Aorta (tissue), 5 donors: Measurements from ENCODE around the gene GBE1. TPM values are rescaled to one million over a fixed set of nuclear protein-coding genes. Genes with fewer than 3 reads are reported as not detected.

Source experiments
- ATAC-seq: fragments of 200-7000 bp; cut with Tn5 transposase; one replicate; pipeline ENCODE4 v1.9.1; 2022; ENCODE audit warnings: moderate library complexity; ENCODE audit not compliant: low FRiP score
- DNase-seq, 2 donors: peaks; one replicate each; pipeline ENCODE4 v3.0.0-alpha.2; 2020
- H3K27ac ChIP-seq, 2 donors: one replicate each; pipeline ENCODE4 v1.5.1; 2013; ENCODE audit warnings: low read length in 2 of 2, mild to moderate bottlenecking in 2 of 2, moderate library complexity in 2 of 2, control low read depth in 1 of 2, inconsistent platforms in 1 of 2, low read depth in 1 of 2
- H3K27me3 ChIP-seq, 2 donors: one replicate each; pipeline ENCODE4 v1.6.1; 2013; ENCODE audit warnings: control low read depth in 1 of 2, low read length in 1 of 2, mild to moderate bottlenecking in 1 of 2, moderate library complexity in 1 of 2; ENCODE audit not compliant: insufficient read depth in 2 of 2, control insufficient read depth in 1 of 2
- H3K36me3 ChIP-seq, 2 donors: one replicate each; pipeline ENCODE4 v1.6.1; 2013; ENCODE audit warnings: control low read depth in 1 of 2, low read length in 1 of 2, mild to moderate bottlenecking in 1 of 2; ENCODE audit not compliant: insufficient read depth in 2 of 2, control insufficient read depth in 1 of 2
- H3K4me1 ChIP-seq, 2 donors: one replicate each; pipeline ENCODE4 v1.6.1; 2013; ENCODE audit warnings: low read length in 2 of 2, control low read depth in 1 of 2, mild to moderate bottlenecking in 1 of 2, moderate library complexity in 1 of 2; ENCODE audit not compliant: insufficient read depth in 2 of 2, control insufficient read depth in 1 of 2
- H3K4me3 ChIP-seq, 2 donors: one replicate each; pipeline ENCODE4 v1.5.1; 2013; ENCODE audit warnings: low read length in 2 of 2, control low read depth in 1 of 2, mild to moderate bottlenecking in 1 of 2
- H3K9me3 ChIP-seq: one replicate; pipeline ENCODE4 v1.6.1; 2013; ENCODE audit warnings: mild to moderate bottlenecking, low read length; ENCODE audit not compliant: control insufficient read depth
- WGBS, 2 donors: extraction: QIAGEN DNeasy Blood & Tissue Kit; methylation state at CpG; one replicate each; pipeline ENCODE4 v1.1.7; 2013; 5-methylcytosine and 5-hydroxymethylcytosine counted together
- intact Hi-C, 2 donors: fragments of 100-400 bp; cut with DNase I; formaldehyde crosslinking; loops; one replicate each; pipeline versions ENCODE4 v1.14.2 to v1.15.0; 2022
- long read RNA-seq, 2 donors: library from polyadenylated mRNA; unstranded; transcript quantifications; one replicate each; pipeline ENCODE4 v2.0.0, GENCODE V29; 2020 to 2021
- polyA plus RNA-seq, 2 donors: library from polyadenylated mRNA; stranded (reverse); fragments of 200-250 nt; gene quantifications; one replicate each; pipeline ENCODE4 v1.2.3, GENCODE V29; 2013
- total RNA-seq, 2 donors: library from RNA; stranded (reverse); fragmentation: NEBNext Ultra II Directional; extraction: Animal tissue kit (Norgen Biotek cat#: 25700); gene quantifications; one replicate each; pipeline ENCODE4 v1.2.1, GENCODE V29; 2021
- donor health status: healthy with polysubstance abuse.
- donor health status: Bipolar disorder and iron deficiency.
- donor health status: DM: no; HTN: no; CAD: no.
- donor health status: DM: no; HTN: no; CAD: no.
- donor health status: DM: yes; HTN: yes; CAD: no.

GBE1 gene
- total RNA-seq = 100 to 1,000 TPM in 1 of 2 donors, 10 to 100 TPM in 1; 64.0 to 103 TPM
- 10 to 100 TPM; 29.3 to 52.0 TPM for polyA plus RNA-seq
- long read RNA-seq, donor 1, transcript GBE1-201 (16 exons, 3,461 nt) = major isoform, 179 of 252 reads
- long read RNA-seq, donor 1, partial matches to known transcripts = 50 of 252 reads
- long read RNA-seq, donor 1, other reads (novel, unspliced or antisense) = 23 of 252 reads
- long read RNA-seq, donor 2, transcript GBE1-201 (16 exons, 3,461 nt) = major isoform, 63 of 89 reads
- long read RNA-seq, donor 2, partial matches to known transcripts = 6 of 89 reads
- long read RNA-seq, donor 2, other reads (novel, unspliced or antisense) = 19 of 89 reads

DNA sequence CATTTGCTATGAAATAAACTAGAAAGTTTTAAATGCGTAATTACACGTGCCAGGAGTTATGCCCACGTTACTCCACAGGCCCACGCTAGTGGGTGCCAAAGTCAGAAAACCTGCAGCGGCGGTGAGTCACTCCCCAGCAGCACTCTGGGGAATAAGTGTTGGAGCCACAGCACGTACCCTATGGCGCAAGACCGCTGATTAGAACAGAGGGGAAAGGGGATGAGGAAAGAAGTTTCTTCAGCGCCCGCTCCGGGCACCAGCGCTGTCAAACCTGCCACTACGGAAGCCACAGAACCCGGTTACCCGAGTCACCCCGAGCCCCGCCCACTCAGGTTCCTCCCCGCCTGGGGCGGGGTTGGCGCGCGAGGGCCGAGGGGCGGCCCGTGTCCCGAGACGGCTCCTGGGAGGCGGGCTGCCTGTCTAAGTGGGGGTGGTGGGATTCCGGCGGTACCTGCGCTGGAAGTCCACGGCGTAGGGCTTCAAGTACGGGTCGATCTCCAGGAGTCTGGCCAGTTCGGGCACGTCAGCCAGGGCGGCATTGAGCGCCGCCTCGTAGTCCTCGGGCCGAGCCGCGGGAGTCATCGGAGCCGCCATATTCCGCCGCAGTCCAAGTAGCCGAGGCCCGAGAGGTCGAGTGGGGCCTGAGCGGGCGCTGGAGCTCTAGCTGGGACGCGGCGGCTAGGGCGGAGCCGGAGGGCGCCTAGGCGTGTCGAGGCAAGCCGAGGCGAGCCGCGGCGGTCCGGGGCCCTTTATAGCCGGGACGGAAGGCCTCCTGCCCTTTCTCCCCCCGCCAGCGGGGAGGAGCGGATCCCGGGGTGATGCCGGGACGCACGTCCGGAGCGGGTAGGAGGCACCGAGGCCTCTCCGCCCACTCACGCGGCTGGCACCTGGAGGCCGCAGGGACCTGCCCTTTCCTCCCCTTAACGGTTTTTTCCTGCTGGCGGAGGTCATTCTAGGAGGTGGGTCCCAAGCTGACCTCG, at the start of gene GBE1:
TSS of gene GBE1 (minus strand) at position 722 of the 980 bp plus-strand sequence. CDS start at position 594, 128 bp downstream.
- intact Hi-C loops = loop anchor here in 1 of 2 donors (2.0 to 10.0 kb wide), 2 partner anchors 18 to 96 kb away; no protein-coding TSS in a partner anchor
- DNase-seq = peak; percentile 96
- peaks cover 4 to 6% of the 10 kb centered on the region in 2 donors for H3K4me1 ChIP-seq
- no peaks in the 10 kb centered on the region for H3K27me3 ChIP-seq
- ATAC-seq = peak; percentile 97
- no peaks in the 10 kb centered on the region for H3K36me3 ChIP-seq
- no peaks in the 10 kb centered on the region for H3K9me3 ChIP-seq
- H3K27ac ChIP-seq = peak within 1 kb of the TSS; percentile 80 to 98
- 0% methylated on average over 59 to 88 of the region's 88 CpGs for WGBS, 2 donors
- H3K4me3 ChIP-seq = peak within 1 kb of the TSS; percentile 76 to 89

DNA sequence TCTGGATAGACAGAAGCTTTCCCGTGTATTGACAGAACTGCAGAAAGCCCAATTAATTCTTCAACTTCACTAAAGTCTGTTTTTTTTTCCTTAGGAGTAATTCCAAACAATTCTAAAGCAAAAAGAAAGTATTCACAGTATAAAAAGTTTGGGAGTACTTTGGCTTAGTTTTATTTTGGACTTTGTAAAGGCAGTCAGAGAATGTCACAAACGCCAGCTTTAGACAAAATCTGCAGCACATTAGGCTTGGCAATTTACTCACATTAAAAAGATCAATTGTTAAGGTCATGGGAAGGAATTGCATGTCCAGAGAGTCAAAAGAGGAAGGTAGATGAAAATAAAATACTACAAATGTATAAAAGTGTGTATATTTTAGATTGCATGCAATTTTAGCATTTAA, 47.5 kb upstream of the GBE1 start:
- no peak for ATAC-seq
- H3K4me1 ChIP-seq = no peaks in the 10 kb centered on the region
- DNase-seq = no peak
- H3K36me3 ChIP-seq = no peaks in the 10 kb centered on the region
- H3K9me3 ChIP-seq = no peaks in the 10 kb centered on the region
- intact Hi-C loops = no loop called here
- 4 to 12% methylated on average over 2 of the region's 2 CpGs for WGBS, 2 donors
- H3K27ac ChIP-seq = no peak overlapping the region
- no peak overlapping the region for H3K4me3 ChIP-seq
- no peaks in the 10 kb centered on the region for H3K27me3 ChIP-seq

- ATAC-seq = no peak
- WGBS, 2 donors = 35 to 39% methylated on average over 4 of the region's 4 CpGs
- intact Hi-C loops = no loop called here
Observed at GRCh38 chr3:81799403-81799802, 38.0 kb upstream of the GBE1 start.

DNA sequence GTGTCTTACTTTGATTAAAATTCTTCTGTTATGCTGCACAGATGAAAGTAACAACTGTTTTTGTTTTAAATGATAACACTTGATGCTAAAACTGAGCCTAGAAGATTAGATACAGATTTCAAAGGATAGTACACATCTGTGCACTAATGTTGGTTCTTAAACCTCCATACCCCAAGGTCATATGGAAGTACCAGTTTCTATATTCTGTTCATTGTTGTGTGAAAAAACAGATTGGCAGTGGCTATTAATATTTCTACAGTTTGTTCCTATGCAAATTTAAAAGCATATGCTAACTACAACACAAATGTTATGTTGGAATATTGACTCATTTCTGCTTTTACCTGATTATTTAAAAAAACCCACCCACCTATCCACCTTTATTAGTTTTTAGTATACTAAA, 32.0 kb upstream of the GBE1 start:
- Histone ChIP-seq H3K9me3 (no peaks in the 10 kb centered on the region), H3K27ac (no peak overlapping the region), H3K4me1 (no peaks in the 10 kb centered on the region), H3K4me3 (no peak overlapping the region), H3K27me3 (no peaks in the 10 kb centered on the region), H3K36me3 (no peaks in the 10 kb centered on the region)
- no peak for ATAC-seq
- intact Hi-C loops = no loop called here
- DNase-seq = no peak

More at GRCh38 chr3:81799403-81799802, 38.0 kb upstream of the GBE1 start:
- Histone ChIP-seq H3K9me3 (no peaks in the 10 kb centered on the region), H3K4me1 (no peaks in the 10 kb centered on the region), H3K4me3 (no peak overlapping the region), H3K36me3 (no peaks in the 10 kb centered on the region), H3K27me3 (no peaks in the 10 kb centered on the region), H3K27ac (no peak overlapping the region)
- DNase-seq = no peak

- intact Hi-C loops = no loop called here
- Histone ChIP-seq H3K27ac (no peak overlapping the region), H3K4me1 (no peaks in the 10 kb centered on the region), H3K4me3 (no peak overlapping the region), H3K9me3 (no peaks in the 10 kb centered on the region), H3K27me3 (no peaks in the 10 kb centered on the region), H3K36me3 (no peaks in the 10 kb centered on the region)
- DNase-seq = no peak
- no peak for ATAC-seq
- WGBS, 2 donors = 8 to 12% methylated on average over 3 of the region's 3 CpGs
Observed at GRCh38 chr3:81790117-81790516, 28.7 kb upstream of the GBE1 start.

GRCh38 chr3:81789691-81790090, 28.2 kb upstream of the GBE1 start:
- no peak overlapping the region for H3K27ac ChIP-seq
- no peaks in the 10 kb centered on the region for H3K9me3 ChIP-seq
- no peaks in the 10 kb centered on the region for H3K4me1 ChIP-seq
- ATAC-seq (no peak), DNase-seq (no peak)
- H3K4me3 ChIP-seq = no peak overlapping the region
- no peaks in the 10 kb centered on the region for H3K36me3 ChIP-seq
- intact Hi-C loops = no loop called here
- no peaks in the 10 kb centered on the region for H3K27me3 ChIP-seq

- no peak overlapping the region for H3K4me3 ChIP-seq
- intact Hi-C loops = no loop called here
- no peak overlapping the region for H3K27ac ChIP-seq
- WGBS, 2 donors = 0 to 2% methylated on average over 2 of the region's 2 CpGs
- no peaks in the 10 kb centered on the region for H3K4me1 ChIP-seq
- no peaks in the 10 kb centered on the region for H3K9me3 ChIP-seq
- H3K27me3 ChIP-seq = no peaks in the 10 kb centered on the region
- no peak for ATAC-seq
- no peaks in the 10 kb centered on the region for H3K36me3 ChIP-seq
- no peak for DNase-seq
Observed at GRCh38 chr3:81788610-81789009, 27.2 kb upstream of the GBE1 start.

GRCh38 chr3:81788044-81788443, 26.6 kb upstream of the GBE1 start:
- Histone ChIP-seq H3K27ac (no peak overlapping the region), H3K36me3 (no peaks in the 10 kb centered on the region), H3K27me3 (no peaks in the 10 kb centered on the region), H3K9me3 (no peaks in the 10 kb centered on the region), H3K4me3 (no peak overlapping the region), H3K4me1 (no peaks in the 10 kb centered on the region)
- no peak for ATAC-seq
- intact Hi-C loops = no loop called here
- DNase-seq = no peak
- 84 to 89% methylated on average over 2 of the region's 2 CpGs for WGBS, 2 donors
